ENCODE data around the gene HDGFL3. TPM values are rescaled to one million over a fixed set of nuclear protein-coding genes. Genes with fewer than 3 reads are reported as not detected.

HDGFL3 gene
- total RNA-seq, result 40.6 and 59.0 TPM in 2 replicates

GRCh38 chr15:83207660-83208366 lies at the start of gene HDGFL3:
Gene HDGFL3 (minus strand): TSS chr15:83207823. CDS start chr15:83207414, 409 bp downstream.

GRCh38 chr15:83106994-83107840 lies 100.4 kb downstream of the HDGFL3 start, which contains the start of gene TM6SF1:
Gene TM6SF1 (plus strand): TSS chr15:83107645. CDS start chr15:83107681, 36 bp downstream.

Other genes with a start within 250 kb of the HDGFL3 start
- 35.1 and 36.6 TPM in 2 replicates for gene RAMAC, start 221.6 kb downstream of the HDGFL3 start, total RNA-seq
- gene C15orf40, start 196.2 kb downstream of the HDGFL3 start, total RNA-seq, result 7.7 and 8.7 TPM in 2 replicates
- gene BTBD1, start 140.6 kb downstream of the HDGFL3 start, total RNA-seq, result 97.5 and 102 TPM in 2 replicates
- 0.85 and 0.96 TPM in 2 replicates for gene TM6SF1, start 100.2 kb downstream of the HDGFL3 start, total RNA-seq
- 5.8 and 6.5 TPM in 2 replicates for gene BNC1, start 76.8 kb upstream of the HDGFL3 start, total RNA-seq
- gene SH3GL3, start 239.5 kb upstream of the HDGFL3 start, total RNA-seq, result not detected in 2 replicates